ENCODE measurements around the gene RCBTB2.

RCBTB2 gene

DNA sequence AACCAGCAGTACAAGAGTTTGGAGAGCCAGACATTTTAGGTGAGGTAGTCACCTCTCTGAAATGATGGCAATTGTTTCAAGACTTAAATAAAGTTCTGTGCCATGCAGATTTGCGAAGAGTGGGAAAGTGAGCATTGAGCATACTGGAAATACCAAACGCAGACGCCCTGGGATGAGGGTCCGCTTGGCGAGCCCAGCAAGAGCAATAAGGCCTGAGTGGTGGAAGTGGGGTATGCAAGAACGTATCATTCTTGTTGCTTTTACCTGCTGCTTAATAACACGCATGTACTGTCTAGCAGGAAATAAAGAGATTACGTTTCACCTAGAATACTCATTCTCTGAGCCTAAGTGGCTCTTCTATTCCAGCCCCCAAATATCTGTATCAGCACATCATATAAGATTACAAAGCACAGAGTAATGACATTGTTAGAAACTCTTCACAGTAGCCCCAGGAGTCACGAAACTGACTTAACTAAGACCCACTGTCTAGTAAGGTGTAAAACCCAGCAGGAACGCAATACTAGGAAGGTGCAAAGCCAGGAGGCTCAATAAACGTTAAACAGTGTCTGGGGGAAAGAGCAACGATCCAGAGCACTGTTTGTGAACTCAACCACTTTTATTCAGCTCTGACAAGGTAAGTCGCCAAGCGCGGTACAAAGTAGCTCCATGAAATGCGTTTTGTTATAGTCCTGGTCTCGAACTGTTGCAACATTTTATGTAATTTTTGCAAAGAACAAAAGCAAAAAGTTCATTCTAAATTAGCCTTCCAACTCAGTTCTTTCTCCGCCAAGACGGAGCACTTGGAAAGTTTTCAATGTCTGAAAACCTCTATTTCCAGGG lies 1.2 kb downstream of the RCBTB2 start:
- no peak for DNase-seq (ENCODE audit: low read depth)

GRCh38 chr13:48530833-48531232 lies 2.0 kb downstream of the RCBTB2 start:
- no peak for DNase-seq (ENCODE audit: low read depth)

- DNase-seq (ENCODE audit: low read depth) = no peak
These were observed 4.2 kb downstream of the RCBTB2 start for GRCh38 chr13:48528720-48529119.

DNA sequence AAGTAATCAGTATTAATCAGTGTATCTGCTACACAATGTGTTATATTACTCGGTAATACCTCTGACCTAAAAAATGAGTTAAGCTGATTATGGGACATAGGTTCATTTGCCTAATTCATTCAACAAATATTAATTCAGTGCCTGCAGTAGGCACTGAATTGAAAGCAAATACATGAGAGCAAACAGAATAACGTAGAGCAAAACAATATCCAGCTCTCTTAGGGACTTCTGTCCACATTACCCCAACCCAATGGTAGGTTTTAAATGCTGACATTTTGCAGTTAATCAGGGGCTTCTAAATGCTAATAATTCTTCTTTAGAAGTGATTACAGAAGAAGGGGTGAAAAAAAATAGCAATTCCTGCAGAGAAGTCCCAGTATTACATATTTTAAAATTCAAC lies 4.9 kb downstream of the RCBTB2 start:
- no peak for DNase-seq (ENCODE audit: low read depth)

GRCh38 chr13:48526286-48526685 lies 6.6 kb downstream of the RCBTB2 start:
- no peak for DNase-seq (ENCODE audit: low read depth)

DNA sequence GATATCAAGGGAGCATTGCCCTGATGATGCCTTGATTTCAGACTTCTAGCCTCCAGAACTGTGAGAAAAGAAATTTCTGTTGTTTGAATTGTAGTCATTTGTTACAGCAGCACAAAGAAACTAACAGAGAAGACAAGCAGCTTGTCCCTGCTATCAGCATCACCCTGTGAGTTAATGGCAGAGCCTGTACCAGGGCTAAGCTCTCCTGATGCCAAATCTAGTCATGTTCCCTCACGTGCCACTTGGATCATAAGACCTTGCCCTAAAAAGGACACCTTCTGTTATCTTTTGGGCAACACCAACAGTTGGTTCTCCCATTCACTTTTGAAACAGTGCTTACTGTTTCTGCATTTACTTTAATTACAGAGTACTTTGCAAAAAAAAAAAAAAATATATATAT lies 14.8 kb downstream of the RCBTB2 start:
- DNase-seq (ENCODE audit: low read depth) = no peak

- DNase-seq (ENCODE audit: low read depth) = no peak
These were observed 17.1 kb downstream of the RCBTB2 start for GRCh38 chr13:48515732-48516131.

- DNase-seq (ENCODE audit: low read depth) = no peak
These were observed 18.1 kb downstream of the RCBTB2 start for GRCh38 chr13:48514793-48515192.

DNA sequence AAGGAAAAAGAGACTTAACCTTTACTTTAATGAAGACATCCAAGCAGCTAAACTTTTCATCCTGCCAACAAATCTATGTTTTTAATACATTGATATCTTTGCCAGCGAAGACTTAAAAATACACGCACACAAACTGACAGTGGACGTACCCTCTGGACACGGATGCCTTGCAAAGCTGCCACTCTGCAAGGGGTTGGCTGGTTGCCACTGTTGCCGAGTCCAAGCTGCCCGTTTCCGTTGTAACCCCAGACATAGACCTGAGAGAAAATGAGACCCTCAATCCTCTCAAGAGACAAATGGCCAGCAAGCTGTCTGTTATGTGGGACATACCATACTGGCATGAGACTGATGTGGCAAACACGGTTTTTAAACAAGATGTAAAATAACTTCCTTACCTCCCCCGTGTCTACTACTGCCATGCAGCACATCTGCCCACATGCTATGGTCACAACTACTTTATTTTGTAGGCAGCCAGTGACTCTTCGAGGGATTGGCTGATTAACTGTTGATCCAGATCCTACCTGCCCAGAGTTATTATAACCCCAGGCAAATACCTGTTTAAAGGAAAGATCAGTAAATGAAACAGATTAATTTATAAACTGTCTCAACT lies 21.2 kb downstream of the RCBTB2 start:
- DNase-seq (ENCODE audit: low read depth) = no peak

DNA sequence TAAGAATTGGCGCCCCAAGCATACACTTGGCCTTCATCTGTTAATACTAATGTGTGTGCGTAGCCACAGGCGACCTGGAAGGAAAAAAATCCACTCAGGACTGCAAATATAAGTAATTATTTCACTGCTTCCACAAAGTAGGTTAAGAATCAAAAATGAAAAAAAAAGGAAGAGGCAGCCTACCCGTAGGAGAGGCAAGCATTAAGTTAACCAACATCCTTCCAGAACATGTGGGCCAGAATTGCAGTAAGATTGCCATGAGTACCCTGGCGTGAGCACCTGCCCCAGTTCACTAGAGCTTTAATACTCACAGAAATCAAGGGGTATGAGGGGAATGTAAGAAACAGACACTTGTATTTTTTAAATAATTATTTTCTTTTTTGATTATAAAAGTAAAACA lies 22.2 kb downstream of the RCBTB2 start:
- DNase-seq (ENCODE audit: low read depth) = no peak

DNA sequence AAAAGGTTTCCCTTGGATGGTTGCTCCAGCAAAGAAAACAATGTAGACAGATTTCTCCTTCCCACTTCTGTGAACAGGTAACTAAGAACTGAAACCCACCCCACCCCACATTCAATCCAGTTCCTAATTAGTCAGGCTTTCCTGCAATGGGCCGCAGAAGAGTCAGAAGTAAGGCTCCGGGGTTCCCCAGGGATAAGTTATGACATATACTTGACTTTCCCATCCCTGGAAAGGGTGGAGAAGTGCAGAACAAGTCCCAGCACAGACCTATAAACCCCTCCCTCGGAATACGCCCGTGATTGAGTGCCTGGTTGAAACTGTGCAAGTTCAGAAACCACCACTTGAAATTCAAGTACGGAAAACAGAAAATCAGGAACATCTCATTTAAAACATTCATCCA lies 24.9 kb downstream of the RCBTB2 start:
- DNase-seq (ENCODE audit: low read depth) = no peak

DNA sequence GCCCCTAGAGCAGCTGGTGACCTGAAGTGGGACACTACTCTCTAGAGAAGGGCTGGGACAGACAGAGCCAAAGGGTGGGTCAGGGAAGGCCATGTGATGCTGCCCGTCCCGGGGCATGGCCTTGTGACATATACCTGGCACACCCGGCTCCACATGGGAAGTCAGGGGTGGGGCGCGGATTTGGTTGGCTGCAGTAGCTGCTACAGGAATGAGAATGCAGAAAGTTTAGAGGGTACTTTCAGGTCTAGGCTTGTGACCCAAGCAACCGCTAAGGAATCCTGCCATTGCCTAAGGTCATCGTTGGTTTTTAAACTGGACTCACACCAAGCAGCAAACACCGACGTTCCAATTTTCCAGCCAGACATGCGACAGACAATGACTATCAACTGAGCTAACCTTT lies 25.9 kb downstream of the RCBTB2 start:
- no peak for DNase-seq (ENCODE audit: low read depth)

DNA sequence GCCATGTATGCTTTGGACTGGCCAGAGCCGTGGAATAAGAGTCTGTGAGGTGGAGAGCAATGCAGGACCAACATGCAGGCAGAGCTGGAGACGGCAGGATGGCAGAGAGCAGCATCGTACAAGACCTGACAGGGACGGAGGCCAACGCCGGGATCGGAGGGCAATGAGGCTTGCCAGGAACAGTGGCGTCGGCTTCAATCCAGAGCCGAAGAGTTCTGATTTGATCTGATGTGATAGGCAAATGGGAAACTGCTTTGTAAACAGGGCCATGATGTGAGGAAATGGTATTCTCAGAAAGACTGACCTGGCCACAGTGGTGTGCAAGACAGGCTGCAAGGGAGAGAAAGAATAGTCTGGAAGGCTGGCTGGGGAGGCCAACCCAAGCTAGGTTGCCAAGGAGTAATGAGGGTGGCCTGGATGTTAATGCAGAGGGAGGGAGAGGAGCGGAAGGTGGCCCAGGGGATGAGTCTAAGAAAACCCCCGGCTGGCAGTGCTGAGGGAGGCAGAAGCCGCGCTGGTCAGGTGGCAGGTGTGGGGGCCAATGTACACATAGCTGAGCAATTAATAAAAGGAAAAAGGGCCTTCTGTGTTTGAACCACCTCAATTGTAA lies 26.7 kb downstream of the RCBTB2 start:
- no peak for DNase-seq (ENCODE audit: low read depth)

GRCh38 chr13:48505597-48506091 lies 27.2 kb downstream of the RCBTB2 start:
- peak; percentile 11 for DNase-seq (ENCODE audit: low read depth)

DNA sequence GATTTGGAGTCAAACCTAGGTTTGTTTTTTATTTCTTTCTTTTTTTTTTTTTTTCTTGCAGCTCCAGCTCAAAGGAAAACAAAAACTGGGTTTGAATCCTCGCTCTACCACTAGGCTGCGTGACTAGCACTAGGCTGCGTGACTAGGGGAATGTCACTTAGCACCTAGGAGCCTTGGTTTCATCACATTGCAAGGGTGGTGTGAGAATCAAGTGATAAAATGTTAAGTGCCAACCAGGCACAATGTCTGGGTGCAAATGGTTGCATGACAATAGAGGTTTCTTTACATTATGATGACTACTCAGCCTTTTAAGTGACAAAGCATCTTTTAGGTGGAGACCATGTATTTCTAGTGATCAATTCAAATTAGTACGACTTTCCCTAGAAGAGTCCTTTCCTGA lies 27.9 kb downstream of the RCBTB2 start:
- DNase-seq (ENCODE audit: low read depth) = no peak

GRCh38 chr13:48504606-48505005 lies 28.3 kb downstream of the RCBTB2 start:
- DNase-seq (ENCODE audit: low read depth) = no peak

DNA sequence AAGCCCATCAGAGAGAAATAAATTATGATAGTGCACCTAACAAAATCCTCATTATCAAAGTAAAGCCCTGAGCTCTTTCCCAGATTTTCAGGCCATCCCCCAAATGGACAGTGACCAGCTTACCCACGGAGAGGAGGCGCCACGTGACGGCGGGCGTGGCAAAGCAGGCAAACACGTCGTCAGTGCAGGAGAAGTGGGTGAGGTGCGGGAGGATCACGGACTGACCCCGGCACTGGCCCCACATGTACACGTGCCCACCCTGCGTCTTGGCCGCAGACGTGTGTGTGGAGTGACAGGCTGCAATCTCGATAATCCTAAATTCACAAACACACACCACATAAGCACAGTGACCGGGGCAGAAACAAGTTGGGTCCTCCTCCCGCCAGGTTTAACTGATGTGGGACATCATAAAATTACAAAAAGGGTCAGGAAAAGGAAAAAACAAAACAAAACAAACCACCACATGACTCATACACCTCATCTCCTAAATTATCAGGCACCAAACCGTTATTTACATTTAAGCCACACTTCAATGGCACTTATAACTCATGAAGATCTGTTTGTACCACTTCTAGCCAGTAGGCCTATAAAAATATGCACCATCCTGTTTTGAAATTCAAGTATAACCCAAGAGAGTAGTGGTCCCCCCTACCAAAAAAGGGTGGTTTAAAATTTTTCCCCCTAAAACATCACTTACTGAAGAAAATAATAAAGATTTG lies 30.1 kb downstream of the RCBTB2 start:
- DNase-seq (ENCODE audit: low read depth) = no peak

DNA sequence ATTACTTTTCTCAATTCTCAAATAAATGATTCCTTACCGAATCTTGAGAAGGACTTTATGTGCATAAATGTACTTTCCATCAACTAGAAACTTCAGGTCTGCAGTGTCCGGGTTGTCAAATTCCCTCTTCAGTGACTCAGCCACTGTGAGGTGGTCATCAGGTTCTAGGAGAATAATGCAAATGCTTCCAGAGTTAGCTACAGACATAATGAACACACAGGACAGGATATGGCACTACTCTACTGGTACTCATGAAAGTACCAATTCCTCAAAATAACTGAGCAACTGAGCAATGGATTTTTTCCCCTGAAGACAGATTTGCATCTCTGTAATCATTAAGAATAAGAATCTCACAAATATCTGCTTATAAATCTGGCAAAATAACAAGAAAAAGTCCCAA lies 31.2 kb downstream of the RCBTB2 start:
- no peak for DNase-seq (ENCODE audit: low read depth)

- DNase-seq (ENCODE audit: low read depth) = no peak
These were observed 32.2 kb downstream of the RCBTB2 start for GRCh38 chr13:48500652-48501197.

- DNase-seq (ENCODE audit: low read depth) = no peak
These were observed 35.2 kb downstream of the RCBTB2 start for GRCh38 chr13:48497669-48498068.

- no peak for DNase-seq (ENCODE audit: low read depth)
These were observed 36.4 kb downstream of the RCBTB2 start for GRCh38 chr13:48496271-48497161.

Measured in activated T-cell treated with anti-CD3 and anti-CD28 coated beads for 48 hours (primary cell).